Dedifferentiated amniotic fluid mesenchymal stem cell (primary cell): ENCODE results near the gene BAHCC1.

Experiments
- DNase-seq: peaks from one replicate; pipeline ENCODE4 v3.0.0-alpha.2; 2016; ENCODE audit errors: extremely low spot score

The BAHCC1 gene

DNA sequence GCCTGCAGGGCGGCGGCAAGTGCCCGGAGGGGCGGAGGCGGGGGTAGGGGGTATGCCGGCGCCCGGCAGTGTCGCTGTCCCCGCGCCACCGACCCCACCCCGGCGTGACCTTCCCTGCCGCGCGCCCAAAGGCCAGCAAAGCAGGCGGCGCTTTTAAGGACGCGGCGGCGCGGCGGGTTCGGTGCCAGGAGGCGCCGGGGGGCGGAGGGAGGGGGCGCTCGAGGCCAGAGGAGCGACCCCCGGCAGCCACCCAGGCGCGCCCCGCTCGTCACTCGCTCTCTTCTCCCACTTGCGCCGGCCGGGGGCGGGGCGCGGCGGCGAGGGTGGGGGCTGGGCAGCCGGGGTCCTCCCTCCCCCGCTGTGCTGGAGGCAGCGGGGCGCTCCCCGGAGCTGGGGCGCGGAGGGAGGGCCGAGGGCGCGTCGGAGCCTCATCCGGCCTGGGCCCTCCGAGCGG, 8.6 kb upstream of the BAHCC1 start:
- no peak for DNase-seq

DNA sequence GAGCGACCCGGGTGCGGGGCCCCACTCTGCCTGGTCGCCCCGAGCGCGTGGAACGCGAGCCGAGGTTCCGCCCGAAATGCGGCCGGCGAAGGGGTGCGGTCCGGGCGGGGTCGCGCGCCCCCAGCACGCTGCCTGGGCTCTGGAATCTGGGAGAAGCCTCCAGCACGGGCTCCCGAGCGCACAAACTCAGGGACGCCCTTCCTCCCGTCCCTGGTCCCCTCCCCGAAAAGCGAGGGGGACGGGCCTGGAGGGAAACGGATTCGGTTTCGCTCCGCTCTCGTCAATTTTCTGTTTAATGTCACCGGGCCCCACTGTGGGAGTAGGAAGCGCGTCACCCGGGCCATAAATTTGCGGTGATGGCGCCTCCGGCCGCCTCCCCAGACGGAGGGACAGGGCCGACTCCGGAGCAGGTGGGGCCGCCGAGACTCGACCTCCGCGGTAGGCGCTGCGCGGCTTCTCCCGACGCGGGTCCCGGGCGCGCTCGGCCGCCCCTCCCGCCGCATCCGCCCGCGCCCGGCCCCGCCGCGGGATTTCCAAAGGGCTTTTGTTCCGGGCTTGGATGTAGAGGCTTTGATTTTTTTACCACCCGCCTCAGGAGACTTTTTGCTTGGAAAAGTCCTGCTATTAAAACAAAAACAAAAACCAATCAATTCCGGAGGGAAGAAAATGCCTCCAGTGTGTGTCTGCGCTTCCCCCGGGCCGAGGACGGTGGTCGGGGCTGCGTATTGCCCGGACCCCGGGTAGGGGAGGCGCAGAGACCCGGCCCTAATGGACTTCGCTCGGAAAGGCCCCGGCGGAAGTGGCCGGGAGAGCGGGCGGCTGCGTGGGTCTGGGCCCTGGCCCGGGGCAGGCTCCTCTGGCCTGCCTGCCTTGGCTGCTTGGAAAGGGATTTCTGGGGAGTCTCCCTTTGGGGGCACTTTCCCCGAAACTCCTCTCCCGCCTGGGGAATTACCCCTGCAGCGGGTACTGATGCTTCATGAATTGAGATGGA, 7.9 kb upstream of the BAHCC1 start:
- no peak for DNase-seq

DNA sequence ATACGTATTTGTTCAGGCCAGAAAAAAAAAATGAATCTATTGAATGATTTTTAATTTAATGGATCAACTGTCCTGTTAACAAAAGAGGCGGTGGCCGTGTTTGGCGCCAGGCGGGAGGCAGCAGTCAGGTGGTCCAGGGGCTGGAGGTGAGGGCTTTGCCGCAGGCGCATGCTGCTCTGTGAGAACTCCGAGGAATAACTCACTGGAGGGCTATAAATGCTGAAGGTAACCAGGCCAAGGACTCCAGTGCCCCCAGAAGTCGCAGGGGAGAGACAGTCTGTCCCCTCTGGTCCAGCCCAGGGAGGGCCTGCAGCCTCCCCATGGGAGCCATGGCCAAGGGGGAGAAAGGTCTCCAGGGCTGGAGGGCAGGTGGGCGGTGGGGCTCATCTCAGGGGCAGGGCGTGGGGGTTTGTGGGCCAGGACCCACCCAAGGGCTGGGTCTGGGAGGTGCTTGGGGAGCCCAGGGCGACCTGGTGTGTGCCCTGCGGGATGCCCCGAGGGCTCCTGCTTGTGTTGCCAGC, 7.1 kb upstream of the BAHCC1 start:
- no peak for DNase-seq

DNA sequence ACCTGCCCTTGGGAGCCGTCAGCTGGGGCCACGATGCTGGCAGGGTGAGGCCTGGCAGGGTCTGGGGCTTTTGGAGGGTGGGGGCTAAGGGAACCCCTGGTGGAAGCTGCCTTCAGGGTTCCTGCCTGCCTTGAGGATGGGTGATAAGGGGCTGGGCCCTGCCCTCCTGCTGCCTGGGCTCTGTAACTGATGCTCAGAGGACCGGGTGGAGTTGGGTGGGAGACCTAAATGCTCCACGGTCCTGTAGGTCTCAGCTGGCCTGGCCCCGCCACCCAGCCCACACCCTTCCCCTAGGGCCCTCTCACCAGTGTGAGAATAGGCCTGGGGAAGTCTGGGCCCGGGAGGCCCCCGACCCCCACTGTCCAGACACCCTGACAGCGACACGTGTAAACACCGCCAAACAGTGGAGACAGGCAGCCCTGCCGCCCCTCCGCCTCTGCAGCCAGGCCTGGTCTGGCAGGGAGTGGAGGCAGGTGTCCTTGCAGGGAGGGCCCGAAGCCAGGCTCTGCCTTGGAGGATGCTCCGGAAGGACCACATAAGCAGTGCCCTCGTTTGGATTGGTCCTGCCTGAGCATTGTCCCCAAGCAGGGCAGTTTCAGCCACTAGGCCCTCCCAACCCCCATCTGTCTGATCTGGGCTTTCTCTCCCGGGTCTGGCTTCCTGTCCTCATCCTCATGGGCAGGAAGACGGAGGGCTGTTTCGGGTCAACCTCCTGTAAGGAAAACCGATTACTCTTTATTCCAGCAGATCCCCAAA, 6.5 kb upstream of the BAHCC1 start:
- no peak for DNase-seq

DNA sequence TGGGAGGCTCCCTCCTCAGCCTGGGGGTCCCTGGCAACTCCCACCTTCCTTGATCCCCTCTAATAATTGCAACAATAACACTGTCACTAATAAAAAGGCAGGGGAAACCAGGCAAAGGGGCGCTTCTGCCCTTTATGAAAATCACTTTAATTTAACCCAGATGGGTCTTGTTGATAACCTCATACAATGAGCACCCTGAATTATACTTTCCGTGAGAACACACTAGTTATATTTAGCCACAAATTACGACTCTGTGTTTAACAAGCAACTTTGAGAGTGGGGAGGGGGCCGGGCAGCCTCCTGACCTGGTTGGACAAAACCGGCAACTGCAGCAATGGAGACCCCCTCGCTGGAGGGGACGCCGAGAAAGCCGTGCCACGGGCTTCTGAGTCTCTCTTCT, 5.7 kb upstream of the BAHCC1 start:
- DNase-seq, result no peak

DNA sequence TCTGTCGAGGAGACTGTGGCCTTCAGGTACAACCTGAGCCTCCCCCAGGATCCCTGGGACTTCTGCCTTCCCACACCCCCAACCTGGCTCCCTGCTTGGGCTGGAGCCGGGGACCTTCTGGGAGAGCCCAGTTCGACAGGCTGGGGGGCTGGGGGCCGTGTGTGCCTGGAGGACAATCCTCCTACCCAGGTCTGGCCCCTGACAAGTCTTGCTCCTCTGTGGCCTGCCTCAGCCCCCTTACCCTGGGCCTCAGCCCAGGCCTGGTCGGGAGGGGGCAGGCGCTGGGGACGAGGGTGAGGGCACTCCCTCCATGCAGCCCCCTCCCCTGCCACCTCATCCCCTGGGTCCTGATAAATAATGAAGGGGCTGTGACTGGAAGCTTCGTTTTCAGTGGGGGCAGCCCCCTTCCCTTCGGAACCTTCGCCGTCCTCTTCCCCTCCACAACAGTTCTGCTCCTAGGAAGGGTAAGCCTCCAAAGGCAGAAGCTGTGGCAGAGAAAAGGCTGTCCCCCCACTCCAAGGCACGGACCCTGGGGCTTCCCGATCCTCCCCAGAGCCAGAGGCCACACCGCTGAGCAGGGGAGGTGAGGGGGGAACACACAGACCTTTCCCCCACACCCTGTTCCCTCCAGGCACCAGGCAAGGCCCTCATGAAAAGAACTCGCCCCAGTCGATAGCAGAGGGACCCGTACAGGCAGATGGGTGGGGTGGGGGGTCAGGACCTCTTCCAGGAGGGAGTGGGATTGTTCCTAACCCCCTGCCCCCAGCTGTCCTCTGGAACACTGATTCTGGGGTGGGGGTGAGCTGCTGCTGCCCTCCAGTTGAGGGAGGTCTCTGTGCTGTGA, 5.0 kb upstream of the BAHCC1 start:
- no peak for DNase-seq

DNA sequence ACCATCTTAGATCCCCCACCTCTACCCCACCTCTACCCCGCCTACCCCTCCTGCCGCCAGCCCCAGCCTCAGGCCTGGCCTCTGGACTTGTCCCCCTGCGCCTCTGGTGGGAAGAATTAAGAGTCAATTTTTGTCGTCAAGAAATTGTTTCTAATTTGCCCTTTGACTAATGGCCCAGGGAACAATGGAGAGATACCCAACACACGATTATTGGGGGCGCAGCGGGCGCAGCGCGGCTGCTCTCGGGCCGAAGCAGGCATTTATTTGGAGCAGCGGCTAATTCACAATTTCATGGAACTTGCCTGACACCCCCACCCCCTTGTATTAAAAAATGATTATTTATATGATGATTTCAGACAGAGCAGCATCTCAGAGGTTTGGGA, 4.4 kb upstream of the BAHCC1 start:
- DNase-seq, result no peak

DNA sequence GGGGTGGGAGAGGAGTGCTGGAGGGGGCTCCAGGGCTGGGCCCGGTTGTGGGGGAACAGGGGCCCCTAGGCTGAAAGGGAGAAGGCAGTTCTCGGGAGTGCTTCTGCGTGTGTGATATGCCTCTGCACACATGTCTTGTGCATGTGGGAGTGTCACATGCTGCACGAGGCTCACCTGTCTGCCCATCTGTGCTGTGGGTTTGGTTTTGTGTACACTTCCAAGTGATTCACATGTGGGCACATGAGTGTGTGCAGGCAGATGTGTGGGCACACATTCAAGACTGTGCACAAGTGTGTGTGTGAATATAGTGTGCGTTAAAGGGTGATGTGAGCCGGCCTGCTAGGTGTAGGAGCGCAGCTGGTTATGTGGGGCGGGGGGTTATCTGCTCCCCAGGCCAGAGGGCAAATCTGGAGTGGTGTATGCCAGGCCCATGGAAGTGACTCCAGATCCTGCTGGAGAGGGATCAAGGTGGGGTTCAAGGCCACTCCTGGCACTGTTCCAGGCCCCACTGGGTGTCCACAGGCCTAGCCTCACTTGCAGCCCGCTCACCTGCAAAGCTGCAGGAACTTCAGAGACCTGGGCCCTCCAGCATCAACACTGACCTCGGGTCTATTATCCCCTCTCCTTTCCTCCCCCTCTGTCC, 3.8 kb upstream of the BAHCC1 start:
- DNase-seq, result no peak

DNA sequence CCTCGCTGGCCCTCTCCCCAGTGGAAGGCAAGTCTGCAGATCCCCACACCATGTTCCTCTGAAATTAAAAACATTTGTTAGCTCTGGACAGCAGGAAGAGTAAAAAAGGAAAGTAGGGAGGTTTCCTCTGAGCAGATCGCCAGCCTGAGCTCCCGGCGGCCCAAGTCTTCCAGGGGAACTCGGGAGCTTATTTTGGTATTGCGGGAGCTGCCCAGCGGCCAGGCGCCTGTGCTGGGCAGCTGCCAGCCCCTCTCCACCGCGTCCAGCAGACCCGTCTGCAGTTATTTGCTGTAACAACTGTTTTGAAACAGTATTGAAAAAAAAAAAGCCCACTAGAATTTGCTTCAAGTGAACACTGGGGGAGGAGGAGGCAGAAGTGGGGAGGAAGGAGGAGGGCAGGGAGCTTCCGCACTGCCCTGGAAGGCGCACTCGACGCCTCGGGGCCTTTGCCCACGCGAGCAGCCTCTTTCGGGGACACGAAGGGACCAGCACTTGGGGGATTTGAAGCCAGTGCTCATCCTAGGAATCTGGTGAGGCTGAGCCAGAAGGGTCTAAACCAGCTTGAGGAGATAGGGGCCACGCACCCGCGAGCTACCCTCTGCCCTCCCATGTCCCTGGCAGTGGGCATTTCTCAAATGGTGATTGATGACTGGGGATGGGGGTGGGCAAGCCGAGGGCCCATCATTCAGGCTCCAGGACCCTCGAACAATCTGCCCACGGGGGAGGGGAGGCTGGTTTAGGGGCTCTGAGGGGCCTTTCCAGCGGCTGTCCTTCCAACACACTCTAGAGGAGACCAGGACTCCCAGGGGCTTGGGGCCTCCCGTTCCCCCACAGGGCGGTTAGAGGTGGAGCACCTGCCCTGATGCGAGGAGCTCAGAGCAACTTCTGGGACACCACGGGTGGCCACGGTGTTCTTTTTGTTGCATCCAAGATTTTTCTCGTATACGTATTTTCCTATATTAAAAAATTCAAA, 3.0 kb upstream of the BAHCC1 start:
- no peak for DNase-seq

DNA sequence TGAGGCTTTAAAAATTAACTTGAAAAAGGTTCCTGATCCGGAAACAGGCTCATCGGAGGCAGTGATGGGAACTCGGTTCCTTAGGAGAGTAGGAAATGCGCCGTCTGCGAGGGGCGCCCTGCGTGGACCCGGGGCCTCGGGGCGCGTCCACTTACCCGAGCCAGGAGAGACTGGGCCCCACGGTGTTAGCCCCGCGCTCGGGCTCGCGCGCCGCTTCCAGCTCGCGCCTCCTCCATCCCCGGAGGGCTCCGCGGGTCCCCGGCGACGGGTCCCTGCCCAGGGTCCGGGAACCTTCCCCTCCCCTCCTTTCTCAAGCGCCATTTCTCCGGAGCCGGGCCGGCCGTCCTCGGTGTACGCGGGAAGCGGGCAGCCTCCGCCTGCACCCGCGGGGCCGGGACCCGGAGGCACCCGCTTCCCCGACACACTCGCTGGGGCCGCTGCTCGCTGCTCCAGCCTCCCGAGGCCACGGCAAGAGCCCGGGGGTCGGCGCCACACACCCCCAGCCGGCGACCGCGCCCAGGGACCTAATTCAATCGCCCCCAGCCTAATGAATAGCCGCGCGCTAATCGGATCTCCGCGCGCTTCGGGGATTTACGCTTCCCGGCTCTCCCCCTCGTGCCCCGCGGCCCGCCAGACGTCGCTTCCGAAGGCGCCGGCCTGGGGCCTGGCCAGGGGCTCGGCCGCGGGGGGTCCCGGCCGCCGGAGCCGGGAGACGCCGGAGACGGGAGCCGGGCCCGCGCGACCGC, 2.2 kb upstream of the BAHCC1 start:
- no peak for DNase-seq

DNA sequence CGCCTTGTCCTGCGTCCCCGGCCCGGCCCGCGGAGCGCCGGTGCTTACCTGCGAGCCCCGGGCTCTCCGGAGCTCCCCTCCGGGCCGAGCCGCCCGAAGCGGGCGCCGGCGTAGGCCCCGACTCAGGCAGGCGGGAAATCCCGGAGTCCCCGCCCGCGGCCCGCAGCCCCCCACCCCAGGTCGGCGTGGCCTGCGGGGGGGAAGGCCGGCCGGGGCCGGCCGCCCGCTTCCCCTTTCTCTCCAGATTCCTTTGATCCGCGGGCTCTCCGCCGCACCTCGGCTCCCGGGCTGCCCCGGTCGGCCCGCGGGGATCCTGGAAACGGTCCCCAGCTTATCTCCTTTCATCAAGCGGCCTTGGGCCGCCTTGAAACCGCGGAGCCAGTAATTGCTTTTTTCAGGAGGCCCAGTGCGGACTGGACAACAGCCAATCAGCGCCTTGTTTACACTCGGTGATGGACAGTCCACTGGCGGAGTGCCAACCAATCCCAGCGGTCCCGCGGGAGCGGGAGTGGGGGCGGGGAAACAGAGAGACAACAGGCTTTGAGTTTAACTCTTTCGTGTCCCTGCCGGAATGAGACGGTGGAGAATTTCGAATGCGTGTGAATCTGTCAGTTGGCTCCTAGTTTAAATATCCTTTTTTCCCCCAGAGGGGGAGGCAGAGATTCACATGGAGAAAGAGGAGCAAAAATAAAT, 1.4 kb upstream of the BAHCC1 start:
- peak; percentile 99 for DNase-seq

DNA sequence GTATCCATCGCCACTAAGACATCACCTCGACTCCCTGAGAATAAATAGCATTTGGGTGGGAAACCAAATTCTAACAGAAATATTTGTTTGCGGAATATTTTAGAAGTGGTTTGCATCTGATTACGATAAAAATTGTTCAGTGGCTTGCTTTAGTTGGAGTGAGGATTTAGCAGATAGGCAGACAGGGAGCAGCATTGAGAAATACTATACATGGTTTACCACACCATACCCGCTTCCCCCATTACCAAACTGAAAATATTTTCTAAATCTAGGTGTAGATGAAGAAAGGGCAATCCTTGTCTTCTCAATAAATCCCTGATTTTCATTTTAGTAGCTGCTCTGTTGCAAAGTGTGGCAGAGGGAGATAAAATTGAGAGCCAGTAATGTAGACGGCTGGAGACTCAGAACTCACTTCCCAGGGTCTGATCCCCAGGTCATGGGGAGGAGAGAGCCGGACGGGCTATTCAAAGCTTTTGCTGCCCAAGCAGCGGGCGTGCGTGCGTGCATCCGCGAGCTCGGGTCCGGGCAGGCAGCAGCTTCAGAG, 808 bp upstream of the BAHCC1 start:
- peak; percentile 26 for DNase-seq

DNA sequence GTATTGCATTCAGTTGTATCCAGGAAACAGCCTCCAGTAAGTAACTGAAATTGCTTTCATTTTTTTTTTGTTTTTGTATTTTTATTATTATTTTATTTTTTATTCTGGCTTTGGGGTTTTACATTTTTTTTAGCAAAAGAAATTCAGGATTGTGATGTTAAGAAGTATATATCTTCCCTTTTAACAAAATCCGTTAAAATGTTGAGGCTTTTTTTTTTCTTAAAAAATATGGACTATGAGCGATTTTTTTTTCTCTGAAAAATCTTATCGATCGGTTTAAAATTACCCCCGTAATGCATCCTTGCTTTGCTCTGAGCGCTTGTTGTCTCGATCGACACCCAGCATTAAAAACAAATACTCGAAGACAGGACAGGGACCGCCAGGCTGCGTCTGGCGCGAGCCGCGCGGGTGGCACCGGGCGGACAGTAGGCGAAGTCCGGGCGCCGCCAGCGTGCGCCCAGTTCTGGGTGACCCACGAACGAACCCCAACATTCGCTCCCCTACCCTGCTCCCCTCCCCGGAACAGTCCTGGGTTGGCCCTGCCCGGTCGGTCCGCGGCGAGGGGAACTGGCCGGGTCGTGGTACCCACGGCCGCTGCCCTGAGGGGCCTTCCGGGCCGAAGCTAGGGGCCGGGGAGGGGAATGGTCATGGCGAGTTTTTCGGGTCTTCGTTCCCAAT, 482 bp downstream of the BAHCC1 start:
- no peak for DNase-seq

DNA sequence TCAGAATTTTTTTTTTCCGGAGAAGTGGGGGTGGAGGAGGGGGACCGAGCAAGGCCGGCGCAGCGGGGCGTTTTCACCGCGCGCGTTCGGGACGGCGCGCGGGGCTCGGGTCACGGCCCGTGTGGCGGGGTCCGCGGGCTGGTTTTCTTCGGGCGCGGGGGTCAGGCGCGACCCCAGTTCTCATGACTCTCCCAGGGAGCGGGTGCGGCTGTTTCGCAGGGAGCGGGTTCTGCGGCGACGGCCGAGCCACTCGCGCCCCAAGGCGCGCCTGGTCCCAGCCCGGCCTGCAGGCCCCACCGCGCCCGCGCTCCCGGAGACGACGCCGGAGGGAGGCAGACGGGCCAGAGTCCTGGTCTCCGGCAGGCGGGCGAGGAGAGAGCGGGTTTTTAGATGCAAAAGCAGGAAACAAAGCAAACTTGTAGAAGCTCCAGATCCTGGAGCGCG, 1.0 kb downstream of the BAHCC1 start:
- DNase-seq, result no peak

DNA sequence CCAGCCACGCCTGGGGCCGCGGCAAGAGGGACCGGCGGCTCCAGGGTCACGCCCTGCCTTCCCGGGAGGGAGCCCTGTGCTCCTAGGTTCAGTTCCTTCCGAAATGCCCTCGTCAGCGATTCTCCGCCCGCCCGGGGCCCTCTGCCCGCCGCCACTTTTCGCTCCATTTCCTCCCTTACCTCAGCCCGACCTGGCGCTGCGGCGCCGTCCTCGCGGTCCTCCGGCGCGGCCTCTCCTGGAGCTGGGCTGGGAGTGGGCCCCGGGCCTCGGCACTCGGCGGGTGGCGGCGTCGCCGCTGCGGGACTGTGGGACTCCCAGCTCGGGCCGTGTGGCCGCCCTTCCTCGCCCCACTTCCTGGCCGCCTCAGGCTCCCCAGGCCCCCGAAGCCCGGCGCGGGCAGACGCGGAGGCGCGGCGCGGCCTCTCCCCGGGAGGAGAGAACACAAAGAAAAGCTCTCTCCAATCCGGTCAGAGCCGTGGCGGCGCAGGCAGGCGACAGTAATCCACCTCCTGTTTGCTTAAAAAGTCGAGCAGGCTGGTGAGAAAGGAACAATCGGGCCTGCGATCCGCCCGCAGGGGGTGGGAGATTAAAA, 1.6 kb downstream of the BAHCC1 start:
- DNase-seq, result no peak

DNA sequence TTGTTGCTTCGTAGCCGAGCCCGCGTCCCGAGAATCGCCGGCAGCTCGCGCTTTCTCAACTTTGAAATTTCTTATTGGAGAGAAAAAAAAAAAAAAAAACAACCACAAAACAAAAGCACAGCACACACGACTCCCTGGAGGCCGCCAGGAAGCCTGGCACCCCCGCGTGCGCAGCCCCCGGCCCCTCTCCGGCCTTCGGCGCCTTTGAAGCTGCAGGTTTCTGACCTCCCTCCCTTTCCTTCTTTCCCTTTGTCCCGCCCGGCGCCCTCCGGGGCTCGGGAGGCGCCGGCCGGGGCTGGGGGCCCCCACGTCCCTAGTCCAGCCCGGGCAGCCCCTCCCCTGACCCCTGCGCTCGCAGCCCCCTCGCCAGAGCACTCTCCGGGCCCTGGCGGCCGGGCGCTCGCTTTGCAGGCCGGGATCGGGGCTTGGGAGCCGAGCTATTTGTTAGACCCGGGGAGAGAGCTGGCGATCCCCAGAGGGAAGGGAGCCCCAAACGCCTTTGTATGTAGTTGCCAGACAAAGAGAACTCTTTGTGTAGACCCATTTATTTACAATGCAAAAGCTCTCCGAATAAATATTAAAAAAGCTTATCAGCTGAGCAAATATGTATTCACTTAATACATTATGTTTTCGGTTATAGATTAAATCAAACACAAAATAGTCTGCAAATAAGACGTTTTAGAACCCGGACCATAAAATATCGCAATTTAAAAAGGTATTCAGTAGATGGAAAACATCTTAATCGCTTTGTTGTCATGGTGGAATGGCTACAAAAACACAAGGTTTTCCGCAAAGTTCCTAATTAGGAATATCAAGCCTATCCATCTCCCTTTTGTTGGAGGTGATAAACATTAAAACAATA, 2.3 kb downstream of the BAHCC1 start:
- no peak for DNase-seq
